GM18520 (cell line): Measurements from ENCODE around the gene USH2A.

Experiments
- ATAC-seq: cut with Tn5 transposase; IDR thresholded peaks from one replicate; pipeline ENCODE4 v1.9.1; 2021; ENCODE audit not compliant: unreplicated experiment

The USH2A gene

GRCh38 chr1:216285052-216285451 lies 138.2 kb downstream of the USH2A start:
- ATAC-seq, result no peak

- no peak for ATAC-seq
Observed at GRCh38 chr1:216281757-216282156, 141.5 kb downstream of the USH2A start.

DNA sequence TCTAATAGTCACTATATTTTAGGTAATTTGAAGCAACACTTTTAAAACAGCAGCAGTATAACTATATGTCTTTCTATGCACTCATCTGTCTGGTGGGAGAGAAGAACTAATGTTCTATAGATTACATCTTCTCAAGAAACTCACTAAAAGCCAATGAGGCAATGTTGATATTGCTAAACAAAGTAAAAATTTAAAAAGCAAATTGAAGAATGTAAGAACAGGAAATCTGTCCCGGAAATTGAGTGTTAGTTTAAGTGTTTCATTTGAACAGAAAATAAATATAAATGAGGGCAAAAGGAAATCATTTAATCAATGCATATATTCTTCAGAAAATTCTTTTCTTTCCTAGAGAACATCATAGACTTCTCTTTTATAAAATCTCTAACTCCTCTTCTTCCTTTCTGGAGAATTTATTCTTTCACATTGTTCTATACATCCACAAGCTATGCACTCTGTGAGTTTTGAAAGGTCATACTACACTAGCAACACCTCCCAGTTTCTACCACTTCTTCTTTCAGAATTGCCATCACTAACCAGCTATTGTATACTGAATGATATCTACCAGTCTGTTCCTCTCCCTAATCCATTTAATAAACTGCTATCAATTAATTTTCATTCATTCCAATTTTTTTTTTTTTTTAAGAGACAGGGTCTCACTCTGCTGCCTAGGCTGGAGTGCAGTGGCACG lies 153.0 kb downstream of the USH2A start:
- ATAC-seq, result no peak

- ATAC-seq, result no peak
Observed at GRCh38 chr1:216261631-216262030, 161.6 kb downstream of the USH2A start.

GRCh38 chr1:216258856-216259255 lies 164.4 kb downstream of the USH2A start:
- no peak for ATAC-seq

DNA sequence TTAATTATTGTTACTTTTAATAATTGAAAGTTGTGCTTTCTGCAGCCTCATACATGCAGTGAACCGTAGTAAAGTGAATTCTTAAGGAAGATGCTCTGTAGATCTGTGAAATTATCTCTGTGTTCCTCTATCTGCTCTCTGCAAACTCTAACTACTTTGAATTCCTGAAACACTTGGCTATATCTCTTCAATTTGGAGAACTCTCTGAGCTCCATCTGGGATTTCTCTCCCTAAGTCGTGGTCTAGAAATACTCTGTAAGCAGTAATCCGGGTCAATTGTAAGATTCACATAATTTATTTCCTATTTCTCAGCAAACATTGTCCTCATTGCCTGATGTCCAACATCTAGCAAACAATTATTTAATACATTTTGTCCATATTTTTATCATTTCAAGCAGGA lies 164.9 kb downstream of the USH2A start:
- ATAC-seq, result no peak

DNA sequence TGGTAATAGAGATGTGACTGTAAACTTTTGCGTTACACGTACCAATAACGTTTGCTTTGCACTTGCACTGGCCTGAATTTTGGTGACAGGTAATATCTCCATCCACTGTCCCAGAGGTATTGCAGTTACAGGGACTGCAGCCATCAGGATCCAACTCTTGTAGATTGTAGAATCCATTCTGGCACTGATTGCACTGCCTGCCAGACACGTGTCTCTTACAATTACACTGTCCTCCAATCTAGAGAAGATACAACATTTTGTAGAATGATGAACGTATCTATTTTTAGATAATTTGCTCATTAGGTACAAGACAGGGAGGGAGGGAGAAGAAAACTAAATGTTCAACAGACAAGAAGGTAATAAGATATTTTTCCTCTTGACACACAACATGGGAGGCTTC lies 172.4 kb downstream of the USH2A start:
- no peak for ATAC-seq

DNA sequence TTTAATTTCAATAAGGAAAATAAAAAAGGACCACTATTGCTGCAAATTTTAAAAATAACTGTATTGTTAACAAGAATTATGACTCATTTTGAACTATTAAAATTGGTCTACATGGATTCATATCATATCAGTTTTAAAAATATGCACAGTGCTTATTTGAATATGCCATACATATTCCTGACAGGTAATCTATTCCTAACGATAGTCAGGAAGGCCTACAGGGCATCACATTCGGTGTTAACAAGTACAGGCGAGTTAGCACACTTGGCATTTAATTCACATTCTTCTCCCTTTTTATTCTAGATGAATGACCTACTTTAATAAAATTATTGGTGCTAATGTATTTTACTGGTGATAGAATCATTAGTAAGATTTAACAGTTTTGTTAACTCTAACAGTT lies 174.6 kb downstream of the USH2A start:
- no peak for ATAC-seq

GRCh38 chr1:216247937-216248336 lies 175.3 kb downstream of the USH2A start:
- ATAC-seq, result no peak

DNA sequence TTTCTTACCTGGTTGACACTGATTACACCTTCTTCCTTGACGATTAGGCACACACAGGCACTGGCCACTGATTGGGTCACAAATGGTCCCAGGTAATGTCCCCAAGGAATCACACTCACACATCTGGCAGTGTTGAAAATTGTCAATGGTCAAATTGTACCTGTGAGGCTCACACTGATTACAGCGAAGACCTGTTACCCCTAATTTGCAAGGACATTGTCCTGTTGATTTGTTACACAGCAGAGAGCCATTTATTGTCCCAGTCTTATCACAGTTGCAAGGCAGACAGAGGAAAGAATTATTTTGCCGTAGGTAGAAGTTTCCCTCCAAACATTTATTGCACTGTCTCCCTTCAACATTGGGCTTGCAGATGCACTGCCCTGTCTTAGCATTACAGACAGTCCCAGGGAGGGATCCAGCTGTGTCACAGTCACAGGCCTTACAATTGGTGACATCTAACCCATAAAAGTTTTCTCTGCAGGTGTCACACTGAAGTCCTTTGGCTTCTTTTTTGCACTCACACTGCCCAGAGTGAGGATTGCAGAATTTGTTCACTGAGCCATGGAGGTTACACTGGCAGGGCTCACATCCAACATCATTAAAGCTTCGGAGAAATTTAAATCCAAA lies 176.6 kb downstream of the USH2A start:
- ATAC-seq, result no peak

DNA sequence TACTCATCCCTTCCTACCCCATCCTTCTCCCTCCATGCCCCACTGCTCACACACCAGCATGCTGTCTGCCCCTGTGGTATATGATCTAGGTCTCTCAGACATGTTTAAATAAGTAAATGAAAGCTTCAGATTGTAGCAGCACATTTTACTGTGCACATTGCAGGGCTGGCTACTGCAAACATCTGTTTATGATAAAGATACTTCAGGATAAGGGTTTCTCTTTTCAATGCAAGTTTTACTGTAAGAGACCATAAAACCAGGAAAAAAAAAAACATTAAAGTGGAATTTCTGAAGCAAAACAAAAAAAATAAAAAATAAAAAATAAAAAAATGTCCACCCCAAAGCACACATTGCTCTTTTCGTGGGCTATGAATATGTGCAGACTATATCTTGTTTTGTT lies 184.4 kb downstream of the USH2A start:
- ATAC-seq, result no peak

DNA sequence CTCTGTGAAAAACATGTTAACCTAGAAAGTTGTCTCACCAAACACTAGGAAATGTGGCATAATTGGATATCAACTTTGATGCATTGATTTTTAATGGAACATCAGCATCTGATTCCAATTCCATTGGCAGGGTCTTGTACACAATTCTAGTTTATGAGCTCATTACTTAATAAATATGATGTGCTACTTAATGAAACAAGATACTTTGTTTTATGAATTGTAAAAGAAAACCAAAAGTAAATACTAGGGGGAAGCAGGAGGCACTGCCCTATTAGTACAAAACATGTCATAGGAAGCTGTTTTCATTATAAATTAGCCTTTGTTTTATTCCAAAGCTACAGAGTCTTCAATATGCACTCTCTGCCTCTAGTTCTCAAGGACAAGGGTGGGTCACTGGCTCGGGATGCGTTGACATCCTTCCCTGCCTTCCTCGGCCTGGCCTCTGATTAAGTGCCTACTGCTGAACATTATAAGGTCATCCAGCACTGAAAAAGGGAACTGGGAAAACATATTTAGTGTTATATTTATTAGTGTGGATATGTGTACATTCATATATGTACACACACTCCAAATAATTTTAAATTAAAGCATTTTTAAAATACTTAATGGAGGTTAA lies 185.2 kb downstream of the USH2A start:
- no peak for ATAC-seq

- ATAC-seq, result no peak
Observed at GRCh38 chr1:216224233-216224632, 199.0 kb downstream of the USH2A start.

GRCh38 chr1:216223486-216223885 lies 199.8 kb downstream of the USH2A start:
- ATAC-seq, result no peak

DNA sequence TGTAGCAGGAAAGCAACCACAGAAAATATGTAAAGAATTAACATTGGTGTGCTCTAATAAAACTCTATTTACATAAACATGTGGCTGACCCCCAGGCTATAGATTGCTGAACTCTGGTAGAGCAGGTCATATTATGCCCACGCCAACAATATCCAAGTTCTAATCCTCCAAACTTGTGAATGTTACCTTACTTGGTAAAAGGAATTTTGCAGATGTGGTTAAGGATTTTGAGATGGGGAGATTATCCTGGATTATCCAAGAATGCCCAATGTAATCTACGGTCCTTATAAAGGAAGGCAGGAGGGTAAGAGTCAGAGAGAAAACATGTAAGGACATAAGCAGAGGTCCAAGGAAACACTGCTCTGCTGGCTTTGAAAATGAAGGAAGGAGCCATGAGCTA lies 201.0 kb downstream of the USH2A start:
- ATAC-seq, result no peak

DNA sequence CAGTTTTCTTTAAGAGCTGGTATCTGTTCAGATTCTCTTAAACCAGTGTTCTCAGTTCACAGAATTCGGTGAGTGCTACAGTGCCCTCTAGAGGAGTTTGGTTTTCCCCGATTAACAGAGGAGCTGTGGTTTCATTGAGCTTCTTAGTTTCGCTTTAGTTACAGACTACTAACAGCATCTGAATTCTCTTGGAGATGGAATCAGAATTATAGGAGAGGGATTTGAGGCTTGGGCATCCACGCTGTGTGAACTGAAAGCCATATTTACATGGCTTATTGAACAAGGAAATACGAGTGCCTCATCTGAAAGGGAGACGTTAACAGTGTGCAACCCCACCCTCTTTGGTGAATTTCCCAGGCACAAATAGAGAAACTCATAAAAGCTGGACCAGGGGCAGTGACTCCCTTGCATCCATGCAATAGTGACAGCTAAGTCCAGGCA lies 202.0 kb downstream of the USH2A start:
- peak; percentile 100 for ATAC-seq

DNA sequence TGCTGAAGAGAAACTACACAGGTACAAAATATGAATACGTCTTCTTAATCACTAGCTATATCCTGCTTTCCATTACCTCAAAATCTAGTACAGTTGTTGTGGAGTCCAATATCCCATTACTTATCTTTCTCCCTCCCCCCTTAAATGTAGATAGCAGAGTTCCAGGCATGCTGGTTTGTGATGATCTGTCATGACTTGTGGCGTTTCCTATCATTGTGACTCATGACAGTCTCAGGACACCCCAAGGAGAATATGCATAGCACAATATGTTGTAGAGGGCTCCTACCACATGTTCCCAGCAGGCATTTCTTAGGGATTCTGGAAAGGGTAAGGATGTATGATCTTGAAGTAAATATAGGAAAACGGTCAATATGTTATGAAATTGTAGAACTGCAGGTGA lies 206.9 kb downstream of the USH2A start:
- no peak for ATAC-seq

DNA sequence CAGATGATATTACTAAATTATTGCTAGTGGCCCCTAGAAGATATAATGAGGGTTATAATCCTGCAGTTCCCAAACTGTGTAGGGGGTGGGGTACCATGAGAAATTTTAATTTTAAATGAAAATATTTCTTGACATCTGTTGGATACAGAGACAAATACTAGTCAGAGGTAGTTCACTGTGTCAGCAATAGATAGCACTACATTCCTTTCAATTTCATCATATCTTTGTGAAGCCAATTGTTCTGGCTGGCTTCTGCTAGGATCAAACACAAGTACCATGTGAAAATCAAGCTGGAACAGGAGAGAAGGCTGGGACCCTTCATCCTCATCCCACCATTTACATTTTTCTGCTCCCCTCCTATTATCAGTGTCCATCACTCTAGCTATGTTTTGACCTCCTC lies 208.1 kb downstream of the USH2A start:
- no peak for ATAC-seq

GRCh38 chr1:216212826-216213225 lies 210.4 kb downstream of the USH2A start:
- no peak for ATAC-seq

GRCh38 chr1:216210081-216210480 lies 213.2 kb downstream of the USH2A start:
- no peak for ATAC-seq

DNA sequence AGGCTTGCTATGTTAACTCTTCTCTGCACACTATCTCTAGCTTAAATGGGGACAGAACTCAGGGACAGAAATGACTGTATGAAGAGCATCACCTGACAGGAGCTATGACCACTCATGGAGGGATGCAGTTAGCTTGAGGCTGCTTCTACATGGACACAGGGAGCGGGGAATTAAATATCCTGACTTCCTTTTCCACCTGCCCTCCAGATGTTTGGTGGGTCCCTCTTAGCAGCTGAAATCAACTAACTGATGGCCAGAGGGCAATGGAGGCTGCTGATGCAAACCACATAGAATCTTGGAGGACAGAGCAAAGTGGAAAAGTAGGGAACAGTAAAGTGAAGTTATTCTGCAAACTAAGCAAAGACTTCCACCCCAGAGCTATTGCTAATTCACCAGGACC lies 214.1 kb downstream of the USH2A start:
- no peak for ATAC-seq

DNA sequence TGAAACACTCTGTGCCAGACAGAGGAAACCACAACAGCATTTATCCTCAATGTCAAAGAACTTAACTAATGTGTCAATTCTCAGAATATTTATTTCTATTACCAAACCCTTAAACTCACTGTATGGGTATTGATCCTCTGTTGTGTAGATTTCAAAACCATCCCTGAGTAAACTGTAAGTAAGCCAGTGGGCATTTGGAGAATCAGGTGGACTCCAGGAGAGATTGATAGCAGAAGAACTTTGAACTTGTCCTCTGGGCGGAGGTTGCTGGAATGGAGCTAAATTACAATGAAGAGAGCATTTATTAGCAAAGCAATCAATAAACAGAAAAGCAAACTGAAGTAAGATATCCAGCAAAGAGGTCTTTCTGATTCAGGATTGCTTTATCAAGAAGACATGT lies 216.1 kb downstream of the USH2A start:
- ATAC-seq, result no peak
